HL-60 (cell line): ENCODE results near the gene RNFT1.

Source experiments
- CTCF ChIP-seq: IDR thresholded peaks from one replicate; pipeline ENCODE4 v1.5.1; 2011; ENCODE audit warnings: low read length, control low read depth, inconsistent platforms; ENCODE audit not compliant: insufficient read depth
- REST ChIP-seq: IDR thresholded peaks from 2 replicates; pipeline ENCODE4 v1.6.1; 2012; ENCODE audit warnings: low read depth; ENCODE audit not compliant: insufficient replicate concordance

GRCh38 chr17:59962739-59963318, 1.7 kb downstream of the RNFT1 start:
- TF ChIP-seq CTCF (no peak), REST (no peak)
